GM19324 (cell line): ENCODE results near the gene GALNT5.
"Not testable (repeated sequence)": the region's sequence is repeated elsewhere in the genome, so short reads cannot be mapped to it uniquely, and the experiment has no call there.

Source experiments
- ATAC-seq: cut with Tn5 transposase; IDR thresholded peaks from one replicate; pipeline ENCODE4 v1.9.1; 2021; ENCODE audit warnings: mild to moderate bottlenecking, moderate library complexity; ENCODE audit not compliant: unreplicated experiment, low FRiP score

Gene GALNT5, protein sequence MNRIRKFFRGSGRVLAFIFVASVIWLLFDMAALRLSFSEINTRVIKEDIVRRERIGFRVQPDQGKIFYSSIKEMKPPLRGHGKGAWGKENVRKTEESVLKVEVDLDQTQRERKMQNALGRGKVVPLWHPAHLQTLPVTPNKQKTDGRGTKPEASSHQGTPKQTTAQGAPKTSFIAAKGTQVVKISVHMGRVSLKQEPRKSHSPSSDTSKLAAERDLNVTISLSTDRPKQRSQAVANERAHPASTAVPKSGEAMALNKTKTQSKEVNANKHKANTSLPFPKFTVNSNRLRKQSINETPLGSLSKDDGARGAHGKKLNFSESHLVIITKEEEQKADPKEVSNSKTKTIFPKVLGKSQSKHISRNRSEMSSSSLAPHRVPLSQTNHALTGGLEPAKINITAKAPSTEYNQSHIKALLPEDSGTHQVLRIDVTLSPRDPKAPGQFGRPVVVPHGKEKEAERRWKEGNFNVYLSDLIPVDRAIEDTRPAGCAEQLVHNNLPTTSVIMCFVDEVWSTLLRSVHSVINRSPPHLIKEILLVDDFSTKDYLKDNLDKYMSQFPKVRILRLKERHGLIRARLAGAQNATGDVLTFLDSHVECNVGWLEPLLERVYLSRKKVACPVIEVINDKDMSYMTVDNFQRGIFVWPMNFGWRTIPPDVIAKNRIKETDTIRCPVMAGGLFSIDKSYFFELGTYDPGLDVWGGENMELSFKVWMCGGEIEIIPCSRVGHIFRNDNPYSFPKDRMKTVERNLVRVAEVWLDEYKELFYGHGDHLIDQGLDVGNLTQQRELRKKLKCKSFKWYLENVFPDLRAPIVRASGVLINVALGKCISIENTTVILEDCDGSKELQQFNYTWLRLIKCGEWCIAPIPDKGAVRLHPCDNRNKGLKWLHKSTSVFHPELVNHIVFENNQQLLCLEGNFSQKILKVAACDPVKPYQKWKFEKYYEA

GRCh38 chr2:157257312-157258252 is at the start of gene GALNT5:
Gene GALNT5, plus strand, starts transcription at chr2:157257705. Its CDS starts 378 bp downstream, at chr2:157258083.
- ATAC-seq, result no peak

DNA sequence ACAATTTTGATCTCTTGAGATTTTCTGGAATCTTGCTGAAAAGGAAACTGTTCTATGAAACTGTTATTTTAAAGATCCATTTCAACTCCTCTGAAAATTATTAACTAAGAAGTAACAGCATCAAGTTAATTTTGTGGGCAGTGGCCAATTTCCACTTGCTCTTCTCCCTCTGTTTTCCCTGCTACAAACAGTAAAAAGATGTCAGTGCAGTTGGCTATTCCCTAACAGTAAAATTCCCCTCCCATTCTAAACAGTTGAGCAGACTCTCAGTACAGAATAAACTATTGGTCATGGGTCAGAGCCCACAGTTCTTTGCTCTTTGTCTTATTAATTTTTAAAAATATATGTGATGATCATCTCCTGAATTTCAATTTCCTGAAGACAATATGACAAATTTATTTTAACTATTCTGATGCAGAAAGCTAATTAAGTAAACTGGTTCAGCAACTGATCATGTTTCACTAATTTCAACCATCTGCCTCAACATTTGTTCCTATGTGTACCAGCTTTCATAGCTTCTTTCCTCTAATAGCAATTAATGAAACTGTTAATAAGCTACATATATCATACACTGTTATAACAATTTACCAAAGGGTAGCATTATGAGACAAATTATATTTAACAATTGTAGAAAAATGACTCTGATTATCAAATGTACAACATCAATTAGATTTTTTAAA is 41.1 kb upstream of the GALNT5 start:
- ATAC-seq, result no peak

- ATAC-seq, result no peak
Measured at GRCh38 chr2:157217409-157217808, 40.1 kb upstream of the GALNT5 start.

- no peak for ATAC-seq
Measured at GRCh38 chr2:157218911-157219310, 38.6 kb upstream of the GALNT5 start.

DNA sequence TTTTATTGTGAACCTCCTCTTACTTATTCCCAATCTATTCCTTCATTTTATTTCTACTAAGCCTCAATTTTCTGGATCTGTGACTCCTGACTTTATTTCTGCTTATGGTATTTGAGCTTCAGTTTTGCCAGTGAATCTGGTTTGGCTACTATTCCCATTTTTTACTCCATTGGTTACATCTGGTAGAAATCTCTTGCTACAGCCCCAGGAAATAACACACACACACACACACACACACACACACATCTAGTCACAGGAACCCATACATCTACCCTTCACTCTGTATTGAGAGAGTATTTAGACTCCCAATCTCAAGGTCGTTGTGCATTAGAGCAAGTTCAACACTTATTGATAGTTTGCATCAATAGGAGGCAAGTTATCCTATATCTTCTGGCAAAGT is 37.0 kb upstream of the GALNT5 start:
- ATAC-seq, result no peak

GRCh38 chr2:157221394-157221988 is 36.0 kb upstream of the GALNT5 start:
- no peak for ATAC-seq

GRCh38 chr2:157223624-157224205 is 33.8 kb upstream of the GALNT5 start:
- no peak for ATAC-seq

DNA sequence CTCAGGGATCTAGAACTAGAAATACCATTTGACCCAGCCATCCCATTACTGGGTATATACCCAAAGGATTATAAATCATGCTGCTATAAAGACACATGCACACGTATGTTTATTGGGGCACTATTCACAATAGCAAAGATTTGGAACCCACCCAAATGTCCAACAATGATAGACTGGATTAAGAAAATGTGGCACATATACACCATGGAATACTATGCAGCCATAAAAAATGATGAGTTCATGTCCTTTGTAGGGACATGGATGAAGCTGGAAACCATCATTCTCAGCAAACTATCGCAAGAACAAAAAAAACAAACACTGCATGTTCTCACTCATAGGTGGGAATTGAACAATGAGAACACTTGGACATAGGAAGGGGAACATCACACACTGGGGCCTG is 33.1 kb upstream of the GALNT5 start:
- ATAC-seq, result not testable (repeated sequence)

GRCh38 chr2:157227592-157227991 is 29.9 kb upstream of the GALNT5 start:
- ATAC-seq, result no peak

- no peak for ATAC-seq
Measured at GRCh38 chr2:157228946-157229345, 28.6 kb upstream of the GALNT5 start.

DNA sequence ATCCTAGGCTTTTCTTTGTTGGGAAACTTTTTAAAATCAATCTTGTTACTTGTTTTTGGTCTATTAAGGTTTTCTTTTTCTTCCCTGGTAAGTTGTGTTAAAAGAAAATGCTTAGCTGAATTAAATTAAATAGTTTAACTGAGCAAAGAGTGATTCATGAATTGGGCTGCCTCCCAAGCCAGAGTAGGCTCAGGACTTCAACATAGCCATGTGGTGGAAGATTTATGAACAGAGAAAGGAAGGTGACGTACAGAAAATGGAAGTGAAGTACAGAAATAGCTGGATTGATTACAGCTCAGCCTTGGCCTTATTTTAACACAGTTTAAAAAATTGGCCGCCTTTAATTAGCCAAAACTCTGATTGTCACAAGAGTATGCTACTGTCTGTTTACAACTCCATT is 27.9 kb upstream of the GALNT5 start:
- no peak for ATAC-seq

DNA sequence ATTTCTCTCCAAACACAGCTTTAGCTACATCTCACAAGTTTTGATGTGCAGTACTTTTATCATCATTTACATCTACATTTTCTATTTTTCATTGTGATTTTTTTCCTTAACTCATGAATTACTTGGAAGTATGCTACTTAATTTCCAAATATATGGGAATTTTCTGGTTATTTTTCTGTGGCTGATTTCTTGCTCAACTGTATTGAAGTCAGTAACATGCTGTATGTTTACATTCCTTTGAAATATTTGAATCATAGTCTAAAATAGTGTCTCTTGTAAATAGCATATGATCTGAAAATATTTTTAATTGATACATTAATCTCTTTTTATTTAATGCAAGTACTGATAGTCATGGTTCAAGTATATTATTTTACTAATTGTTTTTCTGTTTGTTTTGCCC is 26.0 kb upstream of the GALNT5 start:
- no peak for ATAC-seq

DNA sequence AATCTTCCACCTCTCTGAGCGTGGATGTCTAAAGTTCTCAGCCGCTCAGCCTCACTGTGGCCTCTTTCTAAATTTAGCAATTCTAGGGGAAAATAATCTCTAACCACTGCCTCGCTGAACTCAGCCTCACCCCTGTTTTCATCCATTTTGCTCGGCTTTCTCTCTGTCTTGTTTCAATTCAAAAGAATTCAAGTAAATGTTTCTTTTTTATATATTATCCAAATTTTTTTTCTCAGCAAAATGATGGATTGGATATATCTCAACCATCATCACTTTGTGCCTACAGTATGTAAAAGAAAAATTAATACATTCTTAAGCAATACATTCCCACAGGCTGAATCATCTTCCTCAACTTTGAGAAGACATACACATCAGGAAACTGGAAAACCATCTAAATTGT is 24.0 kb upstream of the GALNT5 start:
- no peak for ATAC-seq

GRCh38 chr2:157236404-157236803 is 21.1 kb upstream of the GALNT5 start:
- no peak for ATAC-seq

DNA sequence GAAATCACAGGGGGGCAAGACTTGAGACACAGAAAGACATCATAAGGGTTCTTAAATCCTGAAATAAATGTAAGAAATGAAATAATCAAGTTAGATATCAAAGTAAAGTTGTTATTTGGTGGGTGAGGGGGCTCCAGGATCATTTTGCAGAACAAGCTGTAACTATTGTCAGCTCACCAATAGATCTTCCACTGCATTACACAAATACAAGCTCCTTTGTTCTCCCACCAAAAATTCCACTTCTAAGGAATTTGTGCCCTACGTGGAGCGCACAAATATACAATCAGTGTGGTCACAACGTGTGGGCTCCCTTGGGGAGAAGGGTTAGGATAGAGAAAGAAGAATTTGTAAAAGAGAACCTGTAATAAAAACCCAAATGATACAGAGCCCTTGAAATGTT is 19.2 kb upstream of the GALNT5 start:
- no peak for ATAC-seq

- no peak for ATAC-seq
Measured at GRCh38 chr2:157244691-157245090, 12.8 kb upstream of the GALNT5 start.

DNA sequence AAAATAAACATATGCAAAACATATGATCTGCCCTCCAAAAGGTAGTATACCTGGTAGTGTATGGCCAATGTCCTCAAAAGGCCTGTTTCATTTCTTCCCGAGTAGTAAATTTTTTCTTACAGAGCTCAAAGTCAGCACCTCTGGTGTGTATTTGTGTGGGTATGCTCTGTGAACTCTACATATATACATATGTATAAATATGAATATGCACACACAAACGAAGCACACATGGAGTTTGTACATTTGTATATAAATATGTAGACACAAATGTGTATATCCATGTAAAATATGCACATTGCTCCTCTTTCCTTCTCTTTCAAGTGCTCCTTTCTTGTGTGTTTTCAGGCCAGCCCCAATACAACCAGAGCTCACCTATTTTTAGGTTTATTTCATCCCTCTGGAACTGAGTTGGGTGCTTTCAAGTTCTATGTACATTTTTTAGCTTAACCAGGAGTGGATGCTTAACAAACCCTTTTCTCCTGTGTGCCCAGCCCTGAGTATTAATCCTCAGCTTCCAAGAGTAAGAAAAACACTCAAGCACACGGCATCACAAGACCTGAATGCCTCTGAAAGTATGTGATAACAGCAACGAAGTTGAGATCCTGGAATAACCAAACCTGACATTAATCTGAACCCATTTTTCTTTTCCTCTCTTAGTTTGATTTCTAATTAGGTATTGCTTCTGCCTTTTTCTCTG is 12.2 kb upstream of the GALNT5 start:
- ATAC-seq, result no peak
